H1 (cell line): Measurements from ENCODE around the gene KLHL26. TPM values are rescaled to one million over a fixed set of nuclear protein-coding genes. Genes with fewer than 3 reads are reported as not detected.

Source experiments
- EGR1 ChIP-seq: IDR thresholded peaks from 2 replicates; pipeline ENCODE4 v1.6.1; 2011; ENCODE audit warnings: low read depth, low read length, borderline replicate concordance
- RXRA ChIP-seq: IDR thresholded peaks from 2 replicates; pipeline ENCODE4 v1.6.1; 2011; ENCODE audit warnings: low read depth, mild to moderate bottlenecking, low read length, moderate library complexity; ENCODE audit not compliant: insufficient read depth
- polyA plus RNA-seq, 7 experiments: library from polyadenylated mRNA; depleted of rRNA in 3 of 7; stranded (reverse) in 5 of 7; unstranded in 2 of 7; fragments of >200 nt in 5 of 7; fragments of 200-250 nt in 2 of 7; gene quantifications; 1 replicate in 5 of 7; 2 replicates in 1 of 7; 4 replicates in 1 of 7; pipeline versions ENCODE4 v1.2.1 to v1.2.3, GENCODE V29; 2011 to 2013; ENCODE audit warnings: missing spikeins in 2 of 7, mixed read lengths in 2 of 7
- total RNA-seq: library from RNA; stranded (reverse); fragmentation: NEBNext Ultra II Directional; extraction: Animal tissue kit (Norgen Biotek cat#: 25700); gene quantifications from 2 replicates; pipeline ENCODE4 v1.2.1, GENCODE V29; 2021
- TF ChIP-seq, protein P1 (sequence below): IDR thresholded peaks from 2 replicates; pipeline ENCODE4 v1.6.1; 2011; ENCODE audit warnings: low read depth, mild to moderate bottlenecking, low read length; ENCODE audit not compliant: insufficient read depth
- TF ChIP-seq, protein P2 (sequence below): IDR thresholded peaks from 2 replicates; pipeline ENCODE4 v1.6.1; 2011; ENCODE audit warnings: low read length, improper control_type of control experiment

KLHL26 gene
- total and polyA plus RNA-seq, 2 of the 8 experiments (the other 6 are each of a cell fraction or from before 2014, with no cell fraction given): 2.2 to 8.8 TPM

DNA sequence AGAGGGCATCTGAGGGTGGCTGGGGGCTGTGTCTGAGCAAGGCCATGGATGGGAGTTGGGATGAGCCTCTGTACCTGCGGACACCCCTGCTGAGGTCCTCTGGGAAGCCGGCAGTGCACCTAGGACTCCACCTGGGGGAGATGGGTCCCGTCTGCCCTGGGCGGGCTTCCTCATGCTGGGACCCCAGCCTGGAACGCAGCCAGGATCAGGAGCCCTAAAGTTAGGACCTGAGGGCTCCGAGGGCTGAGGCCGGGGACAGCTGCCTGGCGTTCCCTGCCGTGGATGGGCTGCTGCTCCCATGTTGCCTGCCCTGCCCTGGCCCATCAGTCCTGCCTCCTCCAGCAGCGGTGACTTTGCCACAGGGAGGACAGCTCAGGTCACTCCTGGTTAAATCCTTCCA, 72.7 kb downstream of the KLHL26 start (continued):
- TF ChIP-seq, protein P1, sequence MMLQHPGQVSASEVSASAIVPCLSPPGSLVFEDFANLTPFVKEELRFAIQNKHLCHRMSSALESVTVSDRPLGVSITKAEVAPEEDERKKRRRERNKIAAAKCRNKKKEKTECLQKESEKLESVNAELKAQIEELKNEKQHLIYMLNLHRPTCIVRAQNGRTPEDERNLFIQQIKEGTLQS: no peak
- TF ChIP-seq EGR1 (no peak), RXRA (no peak)
- TF ChIP-seq, protein P2, sequence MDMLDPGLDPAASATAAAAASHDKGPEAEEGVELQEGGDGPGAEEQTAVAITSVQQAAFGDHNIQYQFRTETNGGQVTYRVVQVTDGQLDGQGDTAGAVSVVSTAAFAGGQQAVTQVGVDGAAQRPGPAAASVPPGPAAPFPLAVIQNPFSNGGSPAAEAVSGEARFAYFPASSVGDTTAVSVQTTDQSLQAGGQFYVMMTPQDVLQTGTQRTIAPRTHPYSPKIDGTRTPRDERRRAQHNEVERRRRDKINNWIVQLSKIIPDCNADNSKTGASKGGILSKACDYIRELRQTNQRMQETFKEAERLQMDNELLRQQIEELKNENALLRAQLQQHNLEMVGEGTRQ: no peak
